Measurements from ENCODE around the gene ACTMAP.

The ACTMAP gene

DNA sequence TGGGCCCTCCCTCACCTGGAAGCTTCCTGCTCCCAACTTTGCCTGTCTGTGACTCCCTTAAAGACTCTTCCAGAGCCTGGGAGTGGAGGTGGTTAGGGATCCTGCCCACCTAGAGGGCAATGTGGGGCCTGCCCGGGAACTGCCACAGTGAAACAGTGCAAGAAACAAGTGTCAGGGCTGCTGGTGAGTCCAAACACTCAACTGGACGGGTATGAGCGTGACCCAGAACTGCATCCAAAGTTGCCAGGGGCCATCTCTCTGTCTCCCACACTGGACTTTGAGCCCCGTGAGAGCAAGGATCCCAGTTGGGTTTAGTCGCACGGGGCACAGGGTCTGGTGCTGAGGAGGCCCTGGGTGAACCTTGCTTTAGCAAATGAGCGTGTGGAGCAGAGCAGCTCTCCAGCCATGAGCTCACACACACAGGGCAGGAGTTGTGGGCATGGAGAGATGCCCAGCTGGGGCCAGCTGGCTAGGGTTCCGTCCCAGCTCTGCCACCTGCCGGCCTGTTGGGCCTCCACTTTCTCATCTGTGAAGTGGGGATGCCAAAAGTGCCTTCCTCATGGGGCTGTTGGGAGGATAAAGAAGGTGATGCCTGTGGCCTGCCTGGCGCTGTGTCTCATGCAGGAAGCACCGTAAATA, 57.0 kb downstream of the ACTMAP start:
- DNase-seq (ENCODE audit: low spot score), result no peak

GRCh38 chr19:40692212-40692551, 58.1 kb downstream of the ACTMAP start:
- DNase-seq (ENCODE audit: low spot score), result no peak

- DNase-seq (ENCODE audit: low spot score), result no peak
These were observed 58.7 kb downstream of the ACTMAP start for GRCh38 chr19:40691421-40692211.

Measured in GM03348 (cell line).